WERI-Rb-1 (cell line): ENCODE measurements around the gene RNF225.
A peak's percentile ranks its signal among the peaks of the same experiment; 100 is the strongest.

Experiments used
- DNase-seq: peaks from one replicate; pipeline ENCODE4 v3.0.0-alpha.2; 2020
- H3K27ac ChIP-seq: fragments of 250-450 bp; sonication (Bioruptor Pico); 2 replicates; pipeline ENCODE4 v1.5.1; 2020; ENCODE audit warnings: mild to moderate bottlenecking, moderate library complexity
- H3K27me3 ChIP-seq: fragments of 250-450 bp; sonication (Bioruptor Pico); 2 replicates; pipeline ENCODE4 v1.5.1; 2021; ENCODE audit warnings: mild to moderate bottlenecking, low read depth, moderate library complexity; ENCODE audit not compliant: insufficient read depth, severe bottlenecking
- H3K36me3 ChIP-seq: fragments of 250-450 bp; sonication (Bioruptor Pico); 2 replicates; pipeline ENCODE4 v1.5.1; 2020; ENCODE audit warnings: mild to moderate bottlenecking, moderate library complexity
- H3K4me3 ChIP-seq: 2 replicates; pipeline ENCODE4 v1.5.1; 2011; ENCODE audit warnings: low read depth, mild to moderate bottlenecking, control low read depth, low read length
- H3K9me3 ChIP-seq: fragments of 250-450 bp; sonication (Bioruptor Pico); 2 replicates; pipeline ENCODE4 v1.5.1; 2021; ENCODE audit warnings: mild to moderate bottlenecking, moderate library complexity; ENCODE audit not compliant: severe bottlenecking
- CTCF ChIP-seq: IDR thresholded peaks from 2 replicates; pipeline ENCODE4 v1.5.1; 2011; ENCODE audit warnings: low read depth, mild to moderate bottlenecking, control low read depth, inconsistent platforms, low read length

Gene RNF225

GRCh38 chr19:58406818-58407657, 11.6 kb downstream of the RNF225 start:
- Histone ChIP-seq H3K36me3 (peaks cover 6% of the 10 kb centered on the region), H3K27me3 (no peaks in the 10 kb centered on the region), H3K27ac (no peak overlapping the region), H3K9me3 (no peaks in the 10 kb centered on the region), H3K4me3 (peak overlapping the region; percentile 69)
- TF ChIP-seq CTCF, result peak; percentile 28; the same call in 1 of the 2 replicates
- DNase-seq, result no peak

GRCh38 chr19:58407658-58408151, 12.2 kb downstream of the RNF225 start:
- peaks cover 6% of the 10 kb centered on the region for H3K36me3 ChIP-seq
- DNase-seq, result no peak
- no peak for TF ChIP-seq CTCF
- H3K4me3 ChIP-seq, result peak overlapping the region; percentile 69
- H3K9me3 ChIP-seq, result no peaks in the 10 kb centered on the region
- peak overlapping the region; percentile 78 for H3K27ac ChIP-seq
- H3K27me3 ChIP-seq, result no peaks in the 10 kb centered on the region

GRCh38 chr19:58408152-58409009, 12.9 kb downstream of the RNF225 start, which contains the start of gene ZNF584:
TSS of gene ZNF584 (plus strand) at chr19:58408649. CDS start at chr19:58409148, 499 bp downstream.
- peak; percentile 96 for DNase-seq
- Histone ChIP-seq H3K4me3 (peak within 1 kb of the TSS; percentile 69), H3K27me3 (no peaks in the 10 kb centered on the region), H3K27ac (peak within 1 kb of the TSS; percentile 78), H3K9me3 (no peaks in the 10 kb centered on the region), H3K36me3 (peaks cover 6% of the 10 kb centered on the region)
- TF ChIP-seq CTCF, result no peak

GRCh38 chr19:58409010-58409790, 13.7 kb downstream of the RNF225 start:
- Histone ChIP-seq H3K27me3 (no peaks in the 10 kb centered on the region), H3K36me3 (peaks cover 6% of the 10 kb centered on the region), H3K9me3 (no peaks in the 10 kb centered on the region), H3K4me3 (peak overlapping the region; percentile 69), H3K27ac (peak overlapping the region; percentile 49)
- DNase-seq, result peak; percentile 42
- TF ChIP-seq CTCF, result no peak

- no peak overlapping the region for H3K4me3 ChIP-seq
These were observed 21.1 kb downstream of the RNF225 start for GRCh38 chr19:58416604-58417003.

More at GRCh38 chr19:58416604-58417003, 21.1 kb downstream of the RNF225 start:
- H3K27ac ChIP-seq, result no peak overlapping the region
- no peaks in the 10 kb centered on the region for H3K27me3 ChIP-seq
- TF ChIP-seq CTCF, result no peak
- H3K9me3 ChIP-seq, result no peaks in the 10 kb centered on the region
- no peak for DNase-seq
- peaks cover 45% of the 10 kb centered on the region for H3K36me3 ChIP-seq
